Nephron (organoid): ENCODE results near the gene LLPH.
A peak's percentile ranks its signal among the peaks of the same experiment; 100 is the strongest.

ENCODE experiments used
- H3K27ac Mint-ChIP-seq, 3 experiments: 2 replicates each; pipeline ENCODE4 v1.8.0; 2020; ENCODE audit warnings: mixed read lengths in 3 of 3, mild to moderate bottlenecking in 2 of 3, moderate library complexity in 1 of 3
- H3K27me3 Mint-ChIP-seq: 2 replicates; pipeline ENCODE4 v1.8.0; 2021; ENCODE audit warnings: low read depth, mild to moderate bottlenecking, moderate library complexity, mixed read lengths
- H3K36me3 Mint-ChIP-seq: 2 replicates; pipeline ENCODE4 v1.8.0; 2020; ENCODE audit warnings: low read depth, mixed read lengths
- H3K4me1 Mint-ChIP-seq: 2 replicates; pipeline ENCODE4 v1.8.0; 2020; ENCODE audit warnings: mixed read lengths
- H3K4me3 Mint-ChIP-seq, 3 experiments: 2 replicates each; pipeline ENCODE4 v1.8.0; 2020; ENCODE audit warnings: mild to moderate bottlenecking in 3 of 3, mixed read lengths in 3 of 3, moderate library complexity in 2 of 3
- H3K9me3 Mint-ChIP-seq: 2 replicates; pipeline ENCODE4 v1.8.0; 2020; ENCODE audit warnings: mixed read lengths
- CTCF ChIP-seq, 3 experiments: fragments of 200-600 bp; sonication (generic); IDR thresholded peaks; one replicate each; pipeline ENCODE4 v1.5.0; 2021; ENCODE audit warnings: antibody characterized with exemption in 3 of 3; ENCODE audit not compliant: unreplicated experiment in 3 of 3

LLPH gene

GRCh38 chr12:66072566-66072965, 58.0 kb downstream of the LLPH start:
- no peaks in the 10 kb centered on the region for H3K9me3 Mint-ChIP-seq
- no peak overlapping the region for H3K27ac Mint-ChIP-seq
- no peak overlapping the region for H3K4me3 Mint-ChIP-seq
- no peaks in the 10 kb centered on the region for H3K27me3 Mint-ChIP-seq
- H3K4me1 Mint-ChIP-seq, result peaks cover 4% of the 10 kb centered on the region
- H3K36me3 Mint-ChIP-seq, result no peaks in the 10 kb centered on the region
- TF ChIP-seq CTCF (IDR thresholded peaks at IDR 0.05; ENCODE audit: unreplicated experiment in 3 of 3), result no peak

- no peak overlapping the region for H3K4me3 Mint-ChIP-seq
- H3K36me3 Mint-ChIP-seq, result no peaks in the 10 kb centered on the region
- no peaks in the 10 kb centered on the region for H3K27me3 Mint-ChIP-seq
- H3K4me1 Mint-ChIP-seq, result peaks cover 7% of the 10 kb centered on the region
- H3K27ac Mint-ChIP-seq, result peak overlapping the region in 1 of 3 experiments; percentile 8
- no peaks in the 10 kb centered on the region for H3K9me3 Mint-ChIP-seq
- no peak for TF ChIP-seq CTCF (IDR thresholded peaks at IDR 0.05; ENCODE audit: unreplicated experiment in 3 of 3)
These were observed 58.4 kb downstream of the LLPH start for GRCh38 chr12:66072135-66072534.

- Mint-ChIP-seq H3K4me1 (peaks cover 13% of the 10 kb centered on the region), H3K4me3 (no peak overlapping the region), H3K36me3 (no peaks in the 10 kb centered on the region), H3K9me3 (no peaks in the 10 kb centered on the region), H3K27ac (no peak overlapping the region), H3K27me3 (no peaks in the 10 kb centered on the region)
- TF ChIP-seq CTCF (IDR thresholded peaks at IDR 0.05; ENCODE audit: unreplicated experiment in 3 of 3), result no peak
These were observed 59.0 kb downstream of the LLPH start for GRCh38 chr12:66071549-66071948.

- Mint-ChIP-seq H3K36me3 (no peaks in the 10 kb centered on the region), H3K4me3 (no peak overlapping the region), H3K4me1 (peaks cover 23% of the 10 kb centered on the region), H3K27ac (no peak overlapping the region), H3K9me3 (no peaks in the 10 kb centered on the region), H3K27me3 (no peaks in the 10 kb centered on the region)
- TF ChIP-seq CTCF (IDR thresholded peaks at IDR 0.05; ENCODE audit: unreplicated experiment in 3 of 3), result no peak
These were observed 60.0 kb downstream of the LLPH start for GRCh38 chr12:66070378-66071120.

- no peaks in the 10 kb centered on the region for H3K36me3 Mint-ChIP-seq
- H3K9me3 Mint-ChIP-seq, result no peaks in the 10 kb centered on the region
- TF ChIP-seq CTCF (IDR thresholded peaks at IDR 0.05; ENCODE audit: unreplicated experiment in 3 of 3), result no peak
- no peak overlapping the region for H3K4me3 Mint-ChIP-seq
- peak overlapping the region; percentile 49 to 91 (median 76) for H3K27ac Mint-ChIP-seq
- no peaks in the 10 kb centered on the region for H3K27me3 Mint-ChIP-seq
- peaks cover 44% of the 10 kb centered on the region for H3K4me1 Mint-ChIP-seq
These were observed 63.5 kb downstream of the LLPH start for GRCh38 chr12:66066929-66067523.
